ENCODE measurements around the gene GAREM1. TPM values are rescaled to one million over a fixed set of nuclear protein-coding genes. Genes with fewer than 3 reads are reported as not detected.

GAREM1 gene
- total and polyA plus RNA-seq, 3 donors from 2014 or later = 10.7 to 16.2 (median 15.2) TPM

- Histone ChIP-seq H3K27me3 (no peaks in the 10 kb centered on the region), H3K27ac (no peak overlapping the region), H3K9me3 (no peaks in the 10 kb centered on the region), H3K4me3 (no peak overlapping the region), H3K4me1 (peaks cover 9% of the 10 kb centered on the region), H3K36me3 (ENCODE audit: low read depth, missing control alignments) (no peaks in the 10 kb centered on the region)
- WGBS, 2 donors = 0 to 3% methylated on average over 1 of the region's 1 CpG
- no peak for DNase-seq
- TF ChIP-seq POLR2A (IDR thresholded peaks at IDR 0.05) (no peak), CTCF (IDR thresholded peaks at IDR 0.05) (no peak)
- intact Hi-C loops (cut with DNase I; ENCODE audit: low total_unique reads) = loop anchor here (5.0 kb wide), 1 partner anchor 201 kb away; no protein-coding TSS in a partner anchor
These were observed 2.2 kb upstream of the GAREM1 start for GRCh38 chr18:32472841-32473240.

DNA sequence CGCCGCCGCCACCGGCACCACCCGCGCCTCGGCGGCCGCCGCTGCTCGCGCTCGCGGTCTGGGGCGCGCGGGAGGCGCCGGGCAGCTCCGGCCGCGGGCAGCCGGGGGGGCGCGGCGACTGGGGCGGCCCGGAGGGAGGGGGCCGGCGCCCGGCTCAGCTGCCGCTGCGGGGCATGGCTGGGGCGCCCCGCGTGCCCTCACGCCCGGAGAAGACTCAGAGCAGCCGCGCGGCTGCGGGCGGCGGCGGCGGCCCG lies 295 bp downstream of the GAREM1 start:
- intact Hi-C loops (cut with DNase I; ENCODE audit: low total_unique reads) = loop anchor here (5.0 kb wide), 1 partner anchor 198 kb away; no protein-coding TSS in a partner anchor
- Histone ChIP-seq H3K27me3 (no peaks in the 10 kb centered on the region), H3K36me3 (ENCODE audit: low read depth, missing control alignments) (no peaks in the 10 kb centered on the region), H3K9me3 (no peaks in the 10 kb centered on the region), H3K4me1 (peaks cover 9% of the 10 kb centered on the region), H3K27ac (peak overlapping the region in 1 of 2 donors; percentile 88), H3K4me3 (peak overlapping the region; percentile 63 to 78)
- 0% methylated on average over 9 of the region's 47 CpGs; no CpG with 5 or more reads in 1 of the 2 donors for WGBS, 2 donors
- TF ChIP-seq CTCF (IDR thresholded peaks at IDR 0.05) (no peak), POLR2A (IDR thresholded peaks at IDR 0.05) (no peak)
- DNase-seq = no peak

DNA sequence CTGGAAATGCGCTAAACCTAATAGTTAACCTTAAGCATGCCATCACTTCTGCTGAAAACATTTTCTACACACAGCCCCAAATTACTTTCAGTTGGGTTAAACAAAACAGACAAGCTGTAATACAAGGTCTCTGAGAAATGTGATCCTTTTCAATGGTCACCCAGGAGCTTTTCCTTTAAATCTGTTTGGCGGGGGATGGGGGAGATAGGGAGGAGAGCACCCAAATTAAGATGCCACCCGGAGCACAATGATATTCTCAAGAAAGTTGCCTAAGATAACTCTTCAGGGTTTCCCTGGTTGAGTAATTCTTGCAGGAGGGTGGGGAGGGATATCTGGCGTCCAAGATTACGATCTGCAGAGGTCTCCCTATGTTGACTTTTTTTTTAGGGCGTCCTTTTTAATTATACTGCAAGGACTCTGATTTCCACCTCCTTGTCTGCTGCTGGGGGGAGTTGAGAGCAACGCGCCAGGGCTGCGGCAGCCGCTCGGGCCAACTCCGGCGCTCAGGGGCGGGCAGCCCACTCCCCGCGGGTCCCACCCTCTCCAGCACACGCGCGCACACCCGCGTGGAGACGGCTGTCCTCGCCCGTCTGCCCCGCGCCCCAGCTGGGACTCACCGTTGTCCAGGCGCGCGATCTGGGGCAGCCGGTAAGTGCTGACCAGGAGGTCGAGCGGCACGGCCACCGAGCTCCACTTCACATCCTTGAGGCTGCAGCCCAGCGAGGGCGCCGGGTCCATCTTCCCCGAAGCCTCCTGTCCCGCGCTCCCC lies 807 bp downstream of the GAREM1 start:
- H3K9me3 ChIP-seq = no peaks in the 10 kb centered on the region
- peaks cover 9% of the 10 kb centered on the region for H3K4me1 ChIP-seq
- 1% methylated on average over 13 to 28 of the region's 41 CpGs for WGBS, 2 donors
- intact Hi-C loops (cut with DNase I; ENCODE audit: low total_unique reads) = loop anchor here (5.0 kb wide), 1 partner anchor 198 kb away; no protein-coding TSS in a partner anchor
- peak overlapping the region; percentile 64 to 88 for H3K27ac ChIP-seq
- no peaks in the 10 kb centered on the region for H3K36me3 ChIP-seq (ENCODE audit: low read depth, missing control alignments)
- peak overlapping the region; percentile 63 to 78 for H3K4me3 ChIP-seq
- DNase-seq = peak; percentile 35
- H3K27me3 ChIP-seq = no peaks in the 10 kb centered on the region
- TF ChIP-seq POLR2A (IDR thresholded peaks at IDR 0.05) = no peak
- TF ChIP-seq CTCF (IDR thresholded peaks at IDR 0.05) = no peak

DNA sequence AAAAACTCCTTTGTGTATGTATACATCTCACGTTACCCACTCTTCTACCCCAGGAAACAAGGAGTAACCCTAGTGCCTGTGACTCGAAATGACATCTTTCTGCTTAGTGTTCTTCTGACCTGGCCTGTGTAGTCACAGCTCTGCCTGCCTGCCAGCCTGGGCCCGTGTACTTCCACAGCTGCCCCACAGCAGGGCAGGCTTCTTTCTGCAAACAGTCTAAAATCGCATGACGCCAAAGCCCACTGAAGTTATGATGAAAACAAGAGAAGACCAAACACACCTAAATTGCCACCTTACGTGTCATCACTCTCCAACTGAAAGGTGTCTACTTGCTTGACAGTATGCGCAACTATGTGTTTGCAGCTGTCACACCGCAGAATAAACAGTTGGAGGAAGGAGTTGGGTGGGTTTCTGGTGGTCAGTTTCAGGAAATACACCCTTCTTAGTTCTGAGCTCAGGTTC lies 1.5 kb downstream of the GAREM1 start:
- no peaks in the 10 kb centered on the region for H3K27me3 ChIP-seq
- intact Hi-C loops (cut with DNase I; ENCODE audit: low total_unique reads) = no loop called here
- no peak overlapping the region for H3K27ac ChIP-seq
- H3K36me3 ChIP-seq (ENCODE audit: low read depth, missing control alignments) = no peaks in the 10 kb centered on the region
- TF ChIP-seq POLR2A (IDR thresholded peaks at IDR 0.05) (no peak), CTCF (IDR thresholded peaks at IDR 0.05) (no peak)
- 12 to 34% methylated on average over 8 of the region's 8 CpGs for WGBS, 2 donors
- DNase-seq = peak; percentile 41
- H3K4me1 ChIP-seq = peaks cover 9% of the 10 kb centered on the region
- no peaks in the 10 kb centered on the region for H3K9me3 ChIP-seq
- peak overlapping the region in 1 of 2 donors; percentile 78 for H3K4me3 ChIP-seq
